Adrenal gland (tissue), 12 donors: ENCODE measurements around the gene PRKCA. TPM values are rescaled to one million over a fixed set of nuclear protein-coding genes. Genes with fewer than 3 reads are reported as not detected.
A peak's percentile ranks its signal among the peaks of the same experiment; 100 is the strongest.

Source experiments
- DNase-seq, 7 donors: peaks; one replicate each; pipeline ENCODE4 v3.0.0-alpha.2; 2019 to 2020
- H3K27ac ChIP-seq, 5 donors: fragments of 200-600 bp; sonication (generic) in 4 of 5; 1 replicate in 3 of 5; 2 replicates in 2 of 5; pipeline versions ENCODE4 v1.5.1 to v1.8.0; 2016 to 2020; ENCODE audit warnings: mild to moderate bottlenecking in 1 of 5
- H3K27me3 ChIP-seq: fragments of 200-600 bp; 2 replicates; pipeline ENCODE4 v1.8.0; 2021
- H3K36me3 ChIP-seq, 2 donors: fragments of 200-600 bp; replicated peaks in 1 of 2; 1 replicate in 1 of 2; 2 replicates in 1 of 2; pipeline versions ENCODE4 v1.5.1 to v1.8.0; 2018 to 2022
- H3K4me1 ChIP-seq, 2 donors: fragments of 200-600 bp; replicated peaks in 1 of 2; 1 replicate in 1 of 2; 2 replicates in 1 of 2; pipeline versions ENCODE4 v1.5.1 to v1.8.0; 2018 to 2021
- H3K4me3 ChIP-seq, 4 donors: fragments of 200-600 bp; sonication (generic) in 3 of 4; one replicate each; pipeline ENCODE4 v1.5.1; 2016 to 2018
- H3K9me3 ChIP-seq, 3 donors: fragments of 200-600 bp; sonication (generic) in 1 of 3; replicated peaks in 1 of 3; 1 replicate in 2 of 3; 2 replicates in 1 of 3; pipeline versions ENCODE4 v1.5.1 to v1.8.0; 2016 to 2021
- CTCF ChIP-seq, 6 experiments: fragments of 450-650 bp in 4 of 6; fragments of 200-600 bp in 2 of 6; sonication (generic) in 1 of 6; IDR thresholded peaks; 1 replicate in 5 of 6; 2 replicates in 1 of 6; pipeline versions ENCODE4 v1.5.1 to v1.8.0; 2016 to 2021; ENCODE audit warnings: antibody characterized with exemption in 6 of 6, mild to moderate bottlenecking in 2 of 6, moderate library complexity in 1 of 6
- POLR2A ChIP-seq, 2 donors: fragments of 450-650 bp; IDR thresholded peaks; one replicate each; pipeline ENCODE4 v1.6.1; 2017; ENCODE audit warnings: antibody characterized with exemption in 2 of 2, mild to moderate bottlenecking in 2 of 2, moderate library complexity in 1 of 2
- WGBS, 4 donors: extraction: QIAGEN DNeasy Blood & Tissue Kit in 2 of 4; methylation state at CpG; one replicate each; pipeline versions ENCODE4 v1.1.5 to v1.1.7; 2013 to 2017; 5-methylcytosine and 5-hydroxymethylcytosine counted together
- intact Hi-C, 2 donors: fragments of 100-400 bp; cut with DNase I; formaldehyde crosslinking; loops; one replicate each; pipeline versions ENCODE4 v1.14.1 to v1.15.0; 2022 to 2023
- polyA plus RNA-seq, 3 donors: library from polyadenylated mRNA; stranded (reverse); fragments of 200-250 nt in 2 of 3; fragments of 350-450 nt in 1 of 3; fragmentation: Illumina TruSeq in 1 of 3; extraction: RNeasy Lipid Tissue Mini Kit (QIAGEN cat#74804) in 1 of 3; gene quantifications; one replicate each; pipeline ENCODE4 v1.2.3, GENCODE V29; 2013 to 2014
- total RNA-seq, 9 donors: library from RNA; depleted of rRNA in 4 of 9; stranded (reverse); fragments of >200 nt in 4 of 9; fragments of 120-200 nt in 1 of 9; fragmentation: NEBNext Ultra II Directional in 1 of 9; extraction: Animal tissue kit (Norgen Biotek cat#: 25700) in 1 of 9; gene quantifications; one replicate each; pipeline versions ENCODE4 v1.1.0 to v1.2.4, GENCODE V29; 2013 to 2023
- donor health status: healthy with polysubstance abuse.
- donor health status: Bipolar disorder and iron deficiency.
- donor health status: DM: yes; HTN: yes; CAD: no.
- donor health status: DM: no; HTN: no; CAD: no.
- donor health status: DM: no; HTN: no; CAD: no.
- donor health status: DM: yes; HTN: yes; CAD: no.

Gene PRKCA
- total and polyA plus RNA-seq, 12 donors, result 15.1 to 202 (median 84.1) TPM

- intact Hi-C loops, result no loop called here
- no peak for DNase-seq
- H3K4me3 ChIP-seq, result no peak overlapping the region
- H3K4me1 ChIP-seq, result peaks cover 7 to 23% of the 10 kb centered on the region in 2 donors
- H3K27me3 ChIP-seq, result no peaks in the 10 kb centered on the region
- no peaks in the 10 kb centered on the region for H3K9me3 ChIP-seq
- peaks cover 0 to 10% of the 10 kb centered on the region in 2 donors for H3K36me3 ChIP-seq
- 84 to 94% (median 93%) methylated on average over 7 to 10 of the region's 10 CpGs for WGBS, 4 donors
- H3K27ac ChIP-seq, result no peak overlapping the region
- TF ChIP-seq POLR2A (IDR thresholded peaks at IDR 0.05) (no peak), CTCF (IDR thresholded peaks at IDR 0.05) (no peak)
Observed at GRCh38 chr17:66786107-66786506, 483.7 kb downstream of the PRKCA start.

GRCh38 chr17:66787914-66788313, 485.5 kb downstream of the PRKCA start:
- Histone ChIP-seq H3K4me1 (peaks cover 12 to 36% of the 10 kb centered on the region in 2 donors), H3K36me3 (peaks cover 0 to 10% of the 10 kb centered on the region in 2 donors), H3K4me3 (no peak overlapping the region), H3K9me3 (no peaks in the 10 kb centered on the region), H3K27ac (no peak overlapping the region), H3K27me3 (no peaks in the 10 kb centered on the region)
- WGBS, 4 donors, result 60 to 97% (median 87%) methylated on average over 3 of the region's 3 CpGs
- TF ChIP-seq CTCF (IDR thresholded peaks at IDR 0.05), result no peak
- no peak for DNase-seq
- intact Hi-C loops, result no loop called here

GRCh38 chr17:66789093-66789492, 486.7 kb downstream of the PRKCA start:
- Histone ChIP-seq H3K4me3 (no peak overlapping the region), H3K4me1 (peaks cover 12 to 36% of the 10 kb centered on the region in 2 donors), H3K36me3 (peaks cover 0 to 10% of the 10 kb centered on the region in 2 donors), H3K27me3 (no peaks in the 10 kb centered on the region), H3K27ac (peak overlapping the region in 1 of 5 donors; percentile 78), H3K9me3 (no peaks in the 10 kb centered on the region)
- 68 to 87% (median 78%) methylated on average over 12 of the region's 12 CpGs for WGBS, 4 donors
- TF ChIP-seq POLR2A (IDR thresholded peaks at IDR 0.05) (no peak), CTCF (IDR thresholded peaks at IDR 0.05) (no peak)
- intact Hi-C loops, result no loop called here
- no peak for DNase-seq

- Histone ChIP-seq H3K4me3 (no peak overlapping the region), H3K27ac (peak overlapping the region in 3 of 5 donors; percentile 43 to 78 (median 55)), H3K36me3 (peaks cover 0 to 10% of the 10 kb centered on the region in 2 donors), H3K27me3 (no peaks in the 10 kb centered on the region), H3K4me1 (peaks cover 12 to 36% of the 10 kb centered on the region in 2 donors), H3K9me3 (no peaks in the 10 kb centered on the region)
- TF ChIP-seq POLR2A (IDR thresholded peaks at IDR 0.05) (no peak), CTCF (IDR thresholded peaks at IDR 0.05) (no peak)
- intact Hi-C loops, result no loop called here
- WGBS, 4 donors, result 22 to 54% (median 50%) methylated on average over 4 to 7 of the region's 7 CpGs
- no peak for DNase-seq
Observed at GRCh38 chr17:66789961-66790437, 487.6 kb downstream of the PRKCA start.
